Stimulated activated CD4-positive, alpha-beta T cell treated with anti-CD3 and anti-CD28 coated beads, TNF-alpha, amount 100 ng/mL, for 24 hours (primary cell): ENCODE results near the gene CEMIP.

Source experiments
- DNase-seq, 3 experiments: peaks; one replicate each; pipeline ENCODE4 v3.0.0-alpha.2; 2020; ENCODE audit warnings: low read depth in 3 of 3

The CEMIP gene

DNA sequence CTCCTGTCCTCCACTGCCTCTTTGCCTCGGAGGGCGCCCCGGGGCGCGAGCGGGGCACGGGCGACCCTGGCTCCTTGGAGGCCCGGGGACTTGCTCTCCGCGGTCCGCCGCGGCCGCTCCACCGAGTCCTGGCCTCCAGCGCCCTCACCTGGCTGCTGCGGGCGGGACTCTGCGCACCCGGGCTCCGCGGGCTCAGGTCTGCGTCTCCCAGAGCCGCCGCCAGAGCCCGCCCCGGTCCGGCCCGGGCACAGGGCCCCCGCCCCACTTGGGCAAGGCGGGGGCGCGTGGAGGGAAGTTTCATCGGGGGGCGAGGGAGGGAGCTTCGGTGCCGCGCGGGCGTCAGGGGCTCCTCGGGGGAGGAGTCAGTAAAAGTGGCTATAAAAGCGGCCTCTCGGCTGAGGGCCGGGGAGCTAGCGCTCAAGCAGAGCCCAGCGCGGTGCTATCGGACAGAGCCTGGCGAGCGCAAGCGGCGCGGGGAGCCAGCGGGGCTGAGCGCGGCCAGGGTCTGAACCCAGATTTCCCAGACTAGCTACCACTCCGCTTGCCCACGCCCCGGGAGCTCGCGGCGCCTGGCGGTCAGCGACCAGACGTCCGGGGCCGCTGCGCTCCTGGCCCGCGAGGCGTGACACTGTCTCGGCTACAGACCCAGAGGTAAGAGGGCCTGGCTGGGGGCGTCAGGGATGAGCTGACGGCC lies at the start of gene CEMIP:
Gene CEMIP, plus strand, starts transcription at position 407 of the 694 bp plus-strand sequence. CDS start 94,510 bp downstream, outside the sequence.
- DNase-seq, result peak in 2 of 3 experiments; percentile 18 to 63

GRCh38 chr15:80730387-80730786 lies 48.8 kb upstream of the CEMIP start:
- no peak for DNase-seq

DNA sequence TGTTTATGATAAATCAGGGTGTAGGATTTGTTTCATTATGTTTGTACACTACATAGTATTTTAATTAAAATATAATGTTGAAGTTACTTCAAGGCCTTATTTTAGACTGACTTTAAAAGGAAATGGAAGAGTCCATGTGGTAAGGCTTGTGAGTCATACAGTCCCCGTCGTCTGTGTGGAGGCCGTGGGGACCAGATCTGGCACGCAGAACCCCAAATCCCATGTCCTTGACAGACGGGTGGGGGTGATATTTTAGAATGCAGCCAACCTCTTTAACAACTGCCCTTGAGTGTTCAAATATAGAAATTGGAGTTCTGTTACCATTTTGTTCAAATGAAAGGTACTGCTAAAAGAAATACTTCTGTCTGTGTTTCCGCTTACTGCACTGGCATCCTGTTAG lies 48.2 kb upstream of the CEMIP start:
- DNase-seq, result no peak

DNA sequence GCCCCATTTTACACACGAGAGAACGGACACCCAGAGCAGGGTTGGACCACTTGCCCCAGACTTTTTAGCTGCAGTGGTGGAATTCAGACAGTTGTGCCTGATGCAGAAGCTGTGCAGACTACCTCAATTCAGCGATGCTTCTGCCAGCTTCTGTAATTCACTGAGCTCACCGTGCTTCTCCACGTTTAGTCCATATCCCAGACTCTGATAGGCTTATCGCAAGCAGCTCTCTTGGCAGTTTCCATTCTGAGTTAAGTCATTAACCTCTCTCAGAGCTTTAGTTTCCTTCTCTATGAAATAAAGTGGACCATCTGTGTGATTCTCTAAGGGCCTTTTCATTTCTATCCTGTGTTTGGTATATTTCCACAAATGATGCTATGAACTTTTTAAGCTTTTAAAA lies 47.0 kb upstream of the CEMIP start:
- DNase-seq, result no peak

DNA sequence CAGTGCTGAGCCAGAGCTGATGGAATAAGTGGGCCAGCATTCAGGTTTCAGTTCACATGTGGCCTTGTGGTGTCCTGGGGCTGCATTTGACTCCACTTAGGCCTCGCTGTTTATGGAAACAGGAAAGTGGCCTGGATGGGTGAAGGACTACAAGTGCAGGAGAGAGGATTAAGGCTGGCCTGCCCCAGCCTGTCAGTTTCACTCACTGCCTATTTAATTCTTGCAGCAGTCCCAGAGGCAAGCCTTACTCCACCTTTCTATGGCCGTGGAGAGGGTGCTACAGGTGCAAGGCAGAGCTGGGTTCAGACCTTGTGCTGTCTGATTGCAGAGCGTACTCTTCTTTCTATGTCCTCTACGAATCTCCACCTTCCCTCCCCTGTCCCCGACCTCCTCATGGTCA lies 46.4 kb upstream of the CEMIP start:
- DNase-seq, result no peak

- DNase-seq, result no peak
Measured at GRCh38 chr15:80733460-80733859, 45.7 kb upstream of the CEMIP start.

DNA sequence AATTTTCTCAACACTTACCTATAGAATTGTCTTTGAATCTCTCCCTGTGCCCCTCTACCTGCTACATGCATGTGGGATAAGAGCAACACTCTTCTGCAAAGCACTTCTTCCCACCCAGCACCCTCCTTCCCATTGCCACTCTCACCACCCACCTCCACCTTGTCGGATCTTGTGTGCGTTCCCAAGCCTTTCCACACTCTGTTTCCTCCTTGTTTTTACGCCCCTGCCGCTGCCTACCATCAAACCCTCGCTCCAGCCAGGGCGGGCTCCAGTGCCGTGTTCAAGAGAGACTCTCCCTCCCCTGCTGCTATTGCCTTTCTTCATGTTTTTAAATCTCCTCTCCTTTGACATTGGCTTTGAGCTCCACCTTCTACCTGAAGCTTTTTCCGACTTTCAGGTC lies 43.8 kb upstream of the CEMIP start:
- DNase-seq, result no peak

- DNase-seq, result no peak
Measured at GRCh38 chr15:80736560-80736959, 42.6 kb upstream of the CEMIP start.

- no peak for DNase-seq
Measured at GRCh38 chr15:80739919-80740318, 39.3 kb upstream of the CEMIP start.

DNA sequence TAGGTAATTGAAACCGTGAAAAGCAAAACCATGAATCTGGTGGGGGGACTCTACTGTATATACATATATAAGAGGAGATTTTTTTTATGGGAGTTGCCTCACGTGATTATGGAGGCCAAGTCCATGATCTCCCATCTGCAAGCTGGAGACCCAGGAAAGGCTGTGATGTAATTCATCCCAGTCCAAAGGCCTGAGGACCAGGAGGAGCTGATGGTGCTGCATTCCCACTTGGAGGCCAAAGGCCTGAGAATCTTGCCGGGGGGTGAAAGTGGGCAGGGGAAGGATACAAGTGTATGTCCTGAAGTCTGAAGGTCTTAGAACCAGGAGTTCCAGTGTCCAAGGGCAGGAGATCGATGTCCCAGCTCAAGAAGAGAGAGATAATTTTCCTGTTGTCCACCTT lies 37.1 kb upstream of the CEMIP start:
- no peak for DNase-seq

- DNase-seq, result no peak
Measured at GRCh38 chr15:80743189-80743833, 35.9 kb upstream of the CEMIP start.

DNA sequence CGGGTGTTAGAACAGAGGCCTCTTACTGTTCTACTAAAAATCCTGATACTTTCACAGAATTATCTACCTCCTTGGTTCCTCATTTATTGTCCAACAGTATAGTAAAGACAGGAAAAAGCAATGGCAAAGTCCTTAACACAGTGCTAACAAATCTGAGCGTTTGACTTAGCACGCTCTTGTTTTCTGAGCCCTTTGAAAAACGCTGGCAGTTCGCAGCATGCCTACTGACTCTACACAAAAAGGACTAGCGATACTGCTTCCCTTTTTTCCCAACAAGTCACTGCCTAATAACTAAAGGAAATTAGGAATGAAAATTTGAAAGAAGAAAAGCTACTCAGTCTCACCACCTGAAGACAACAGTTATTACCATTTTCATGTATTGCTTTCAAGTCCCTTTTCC lies 34.8 kb upstream of the CEMIP start:
- no peak for DNase-seq

GRCh38 chr15:80744826-80745225 lies 34.3 kb upstream of the CEMIP start:
- no peak for DNase-seq

DNA sequence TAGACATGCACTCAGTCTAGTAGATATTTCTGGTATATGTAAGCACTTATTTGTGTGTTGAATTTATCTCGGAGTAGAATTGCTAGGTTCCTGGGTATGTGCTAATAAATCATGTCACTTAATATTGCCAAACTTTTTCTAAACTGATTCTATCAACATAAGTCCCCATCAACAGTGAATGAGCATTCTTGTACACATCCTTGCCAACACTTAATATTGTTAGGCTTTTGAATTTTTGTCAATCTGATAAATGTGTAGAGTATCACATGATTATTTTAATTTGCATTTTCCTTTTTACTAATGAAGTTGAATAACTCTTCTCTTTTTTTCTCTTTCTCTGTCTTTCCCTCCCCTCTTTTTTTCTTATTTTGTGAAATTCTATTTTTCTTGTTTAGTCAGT lies 33.3 kb upstream of the CEMIP start:
- no peak for DNase-seq

GRCh38 chr15:80747317-80748053 lies 31.7 kb upstream of the CEMIP start:
- DNase-seq, result no peak

- DNase-seq, result no peak
Measured at GRCh38 chr15:80749589-80749988, 29.6 kb upstream of the CEMIP start.

- no peak for DNase-seq
Measured at GRCh38 chr15:80750575-80750974, 28.6 kb upstream of the CEMIP start.

GRCh38 chr15:80752204-80752603 lies 27.0 kb upstream of the CEMIP start:
- DNase-seq, result no peak

- DNase-seq, result no peak
Measured at GRCh38 chr15:80753161-80753560, 26.0 kb upstream of the CEMIP start.

DNA sequence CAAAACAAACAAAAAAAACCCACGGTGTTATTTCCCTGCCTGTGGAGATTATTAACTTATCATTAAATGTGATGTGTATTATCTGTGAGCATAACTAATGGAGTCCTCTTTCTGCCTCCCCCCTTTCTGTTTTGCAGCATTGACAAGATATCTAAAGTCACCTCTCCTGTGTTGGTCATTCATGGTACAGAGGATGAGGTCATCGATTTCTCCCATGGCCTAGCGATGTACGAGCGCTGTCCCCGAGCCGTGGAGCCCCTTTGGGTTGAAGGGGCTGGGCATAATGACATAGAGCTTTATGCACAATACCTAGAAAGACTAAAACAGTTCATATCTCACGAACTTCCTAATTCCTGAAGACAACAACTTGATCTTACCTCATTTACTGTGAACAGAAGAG lies 25.2 kb upstream of the CEMIP start:
- DNase-seq, result no peak

GRCh38 chr15:80755885-80756284 lies 23.3 kb upstream of the CEMIP start:
- no peak for DNase-seq

DNA sequence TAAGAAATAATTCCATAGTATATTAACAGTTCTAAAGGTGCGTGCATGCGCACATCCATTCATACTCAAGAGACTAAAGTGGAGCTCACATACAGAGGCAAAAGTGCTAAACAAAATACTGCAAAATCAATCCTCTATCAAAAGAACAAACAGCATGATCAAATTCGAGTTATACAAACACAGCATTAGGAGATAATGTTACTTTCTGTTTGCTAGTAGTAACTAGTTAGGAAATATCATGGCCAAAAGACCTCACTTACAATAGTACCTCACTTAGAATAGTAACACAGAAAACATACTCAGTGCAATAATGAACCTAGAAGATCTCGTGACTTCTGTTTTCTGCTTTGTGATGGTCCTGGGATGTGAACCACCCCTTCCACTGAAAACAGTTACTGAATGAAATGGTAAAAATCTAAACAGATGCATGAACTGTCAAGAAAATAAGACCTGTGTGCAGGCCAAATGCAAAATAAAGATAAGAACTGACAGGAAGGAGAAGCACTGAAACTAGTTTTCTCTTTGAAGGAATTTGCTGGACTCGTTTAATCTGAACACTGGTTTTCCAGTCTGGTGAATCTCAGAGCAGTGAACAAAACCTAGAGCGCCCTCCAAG lies 20.9 kb upstream of the CEMIP start:
- no peak for DNase-seq

- no peak for DNase-seq
Measured at GRCh38 chr15:80760960-80761359, 18.2 kb upstream of the CEMIP start.
